Measurements from ENCODE around the gene FAM241B.
A peak's percentile ranks its signal among the peaks of the same experiment; 100 is the strongest.

Gene FAM241B

GRCh38 chr10:69629897-69630650 lies at the start of gene FAM241B:
TSS of gene FAM241B (plus strand) at chr10:69630247. CDS start at chr10:69631744, 1,497 bp downstream.
- peak within 1 kb of the TSS; percentile 42 for H3K4me3 ChIP-seq (ENCODE audit: low read depth, low read length)

GRCh38 chr10:69580435-69580834 lies 49.6 kb upstream of the FAM241B start:
- H3K4me3 ChIP-seq (ENCODE audit: low read depth, low read length), result no peak overlapping the region
- DNase-seq (ENCODE audit: low read depth), result no peak

More at GRCh38 chr10:69629897-69630650, at the start of gene FAM241B:
- no peak for DNase-seq (ENCODE audit: low read depth)

GRCh38 chr10:69583106-69583505 lies 46.9 kb upstream of the FAM241B start:
- no peak for DNase-seq (ENCODE audit: low read depth)

GRCh38 chr10:69584624-69585023 lies 45.4 kb upstream of the FAM241B start:
- DNase-seq (ENCODE audit: low read depth), result no peak
- H3K4me3 ChIP-seq (ENCODE audit: low read depth, low read length), result no peak overlapping the region

More at GRCh38 chr10:69583106-69583505, 46.9 kb upstream of the FAM241B start:
- no peak overlapping the region for H3K4me3 ChIP-seq (ENCODE audit: low read depth, low read length)

- no peak for DNase-seq (ENCODE audit: low read depth)
- no peak overlapping the region for H3K4me3 ChIP-seq (ENCODE audit: low read depth, low read length)
Measured at GRCh38 chr10:69588358-69588757, 41.7 kb upstream of the FAM241B start.

- DNase-seq (ENCODE audit: low read depth), result no peak
- H3K4me3 ChIP-seq (ENCODE audit: low read depth, low read length), result no peak overlapping the region
Measured at GRCh38 chr10:69600761-69601330, 29.2 kb upstream of the FAM241B start.

- no peak overlapping the region for H3K4me3 ChIP-seq (ENCODE audit: low read depth, low read length)
- DNase-seq (ENCODE audit: low read depth), result no peak
Measured at GRCh38 chr10:69609077-69609476, 21.0 kb upstream of the FAM241B start.

DNA sequence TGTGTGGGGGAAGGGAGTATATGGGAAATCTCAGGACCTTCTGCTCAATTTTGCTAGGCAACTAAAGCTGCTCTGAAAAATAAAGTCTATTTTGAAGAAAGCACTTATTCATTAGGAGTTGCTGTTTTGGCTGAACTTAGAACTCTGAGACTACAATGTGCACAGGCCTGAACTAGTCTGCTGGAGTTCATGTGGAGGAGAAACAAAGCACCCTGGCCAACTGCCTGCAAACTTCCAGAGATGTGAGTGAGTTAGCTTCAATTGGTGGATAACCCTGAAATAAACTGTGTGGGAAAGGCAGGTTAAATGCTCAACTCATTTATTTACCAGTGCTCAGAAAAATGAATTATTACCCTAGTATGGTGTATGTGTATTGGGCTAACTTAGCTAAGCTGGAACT lies 17.3 kb upstream of the FAM241B start:
- no peak overlapping the region for H3K4me3 ChIP-seq (ENCODE audit: low read depth, low read length)
- no peak for DNase-seq (ENCODE audit: low read depth)

- no peak for DNase-seq (ENCODE audit: low read depth)
Measured at GRCh38 chr10:69614130-69614529, 15.9 kb upstream of the FAM241B start.

GRCh38 chr10:69616358-69616757 lies 13.7 kb upstream of the FAM241B start:
- DNase-seq (ENCODE audit: low read depth), result no peak

More at GRCh38 chr10:69614130-69614529, 15.9 kb upstream of the FAM241B start:
- no peak overlapping the region for H3K4me3 ChIP-seq (ENCODE audit: low read depth, low read length)

GRCh38 chr10:69618746-69619145 lies 11.3 kb upstream of the FAM241B start:
- no peak overlapping the region for H3K4me3 ChIP-seq (ENCODE audit: low read depth, low read length)
- DNase-seq (ENCODE audit: low read depth), result no peak

More at GRCh38 chr10:69616358-69616757, 13.7 kb upstream of the FAM241B start:
- no peak overlapping the region for H3K4me3 ChIP-seq (ENCODE audit: low read depth, low read length)

GRCh38 chr10:69619626-69620025 lies 10.4 kb upstream of the FAM241B start:
- no peak overlapping the region for H3K4me3 ChIP-seq (ENCODE audit: low read depth, low read length)
- no peak for DNase-seq (ENCODE audit: low read depth)

- no peak for DNase-seq (ENCODE audit: low read depth)
- H3K4me3 ChIP-seq (ENCODE audit: low read depth, low read length), result no peak overlapping the region
Measured at GRCh38 chr10:69620625-69621024, 9.4 kb upstream of the FAM241B start.

DNA sequence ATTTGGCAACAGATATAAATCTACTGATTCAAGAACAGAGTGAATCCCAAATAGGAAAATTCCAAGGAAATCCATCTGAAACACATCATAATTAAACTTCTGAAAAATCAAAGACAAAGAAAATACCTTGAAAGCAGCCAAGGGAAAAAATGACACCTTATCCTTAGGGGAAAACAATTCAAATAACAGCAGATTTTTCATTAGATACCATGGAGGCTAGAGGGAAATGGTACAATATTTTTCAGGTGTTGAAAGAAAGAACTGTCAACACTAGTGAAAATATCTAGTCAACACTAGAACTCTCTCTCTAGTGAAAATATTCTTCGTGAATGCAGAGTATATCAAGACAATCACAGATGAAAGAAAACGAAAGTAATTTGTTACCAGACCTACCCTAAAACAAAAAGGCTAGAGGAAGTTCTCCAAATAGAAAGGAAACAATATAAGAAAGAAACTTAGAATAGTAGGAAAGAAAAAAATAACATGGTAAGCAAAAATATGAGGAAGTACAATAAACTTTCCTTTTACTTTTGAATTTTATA lies 5.7 kb upstream of the FAM241B start:
- DNase-seq (ENCODE audit: low read depth), result no peak
- no peak overlapping the region for H3K4me3 ChIP-seq (ENCODE audit: low read depth, low read length)

DNA sequence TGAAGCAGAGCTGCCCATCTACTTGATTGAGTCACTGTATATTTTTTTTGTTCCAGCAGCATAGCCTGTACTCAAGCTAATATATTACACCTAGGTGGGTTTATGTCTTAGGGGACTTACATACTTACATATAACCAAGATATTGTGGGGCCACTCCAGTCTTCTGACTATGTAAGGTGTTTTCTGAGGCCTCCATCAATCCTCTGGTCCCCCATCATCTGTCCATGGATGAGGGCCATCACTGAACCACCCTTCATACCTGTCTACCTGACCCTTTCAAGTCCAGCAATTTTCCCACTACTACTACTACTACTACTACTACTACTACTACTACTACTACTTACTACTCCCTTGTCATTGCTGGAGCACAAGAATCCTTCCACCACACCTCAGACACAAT lies 3.2 kb upstream of the FAM241B start:
- no peak for DNase-seq (ENCODE audit: low read depth)

GRCh38 chr10:69628891-69629290 lies 1.2 kb upstream of the FAM241B start:
- DNase-seq (ENCODE audit: low read depth), result no peak
- no peak overlapping the region for H3K4me3 ChIP-seq (ENCODE audit: low read depth, low read length)

More for the DNA sequence above, 3.2 kb upstream of the FAM241B start:
- no peak overlapping the region for H3K4me3 ChIP-seq (ENCODE audit: low read depth, low read length)

DNA sequence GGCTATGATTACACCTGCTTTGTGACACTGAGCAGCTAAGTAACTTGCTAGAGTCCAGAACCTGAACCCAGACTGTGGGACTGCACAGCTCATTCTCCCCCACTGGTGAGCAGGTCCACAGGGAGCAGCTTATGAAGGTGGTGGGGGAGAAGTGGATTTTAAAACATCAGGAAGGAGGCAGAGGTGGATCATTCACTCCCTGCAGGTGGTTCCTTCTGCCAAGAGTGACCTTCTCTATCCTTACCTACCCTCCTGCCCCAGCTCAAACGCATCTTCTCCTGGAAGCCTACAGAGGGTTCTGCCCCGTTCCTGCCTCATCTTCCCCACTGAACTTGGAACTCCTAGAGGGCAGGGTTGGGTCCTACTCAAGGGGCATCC lies 539 bp upstream of the FAM241B start:
- no peak for DNase-seq (ENCODE audit: low read depth)
- H3K4me3 ChIP-seq (ENCODE audit: low read depth, low read length), result no peak overlapping the region

- peak overlapping the region; percentile 42 for H3K4me3 ChIP-seq (ENCODE audit: low read depth, low read length)
- no peak for DNase-seq (ENCODE audit: low read depth)
Measured at GRCh38 chr10:69630651-69631400, 779 bp downstream of the FAM241B start.

GRCh38 chr10:69631566-69631965 lies 1.5 kb downstream of the FAM241B start:
- H3K4me3 ChIP-seq (ENCODE audit: low read depth, low read length), result no peak overlapping the region
- no peak for DNase-seq (ENCODE audit: low read depth)

Measured in skeletal muscle cell (primary cell).